GM12878 (cell line): ENCODE results near the gene ZNF662. TPM values are rescaled to one million over a fixed set of nuclear protein-coding genes. Genes with fewer than 3 reads are reported as not detected.

Source experiments
- ATAC-seq: fragments of 200-7000 bp; cut with Tn5 transposase; 3 replicates; pipeline ENCODE4 v1.9.1; 2020; ENCODE audit warnings: mild to moderate bottlenecking, moderate library complexity
- BruUV-seq: library from RNA; stranded (reverse); fragments of 400-500 nt; replicated peaks from 2 replicates; lab custom pipeline; 2021; lab: Mats Ljungman, UMichigan
- CTCF ChIA-PET: fragments of 300-600 bp; sonication (Branson Sonifier 250); formaldehyde crosslinking; extraction: SDS; loops from one replicate; lab custom pipeline; 2021; ENCODE audit warnings: inconsistent platforms; lab: Yijun Ruan, JAX
- POLR2A ChIA-PET: fragments of 350-600 bp; formaldehyde crosslinking; extraction: SDS; loops from one replicate; lab custom pipeline; 2021; ENCODE audit warnings: inconsistent platforms; lab: Charles Lee
- RAD21 ChIA-PET: fragments of 300-600 bp; sonication (Branson Sonifier 250); formaldehyde crosslinking; loops from one replicate; lab custom pipeline; 2023; ENCODE audit warnings: antibody characterized with exemption; ENCODE audit not compliant: unreplicated experiment; lab: Charles Lee
- SMC1A ChIA-PET: fragments of 300-600 bp; sonication (Branson Sonifier 250); formaldehyde crosslinking; loops from one replicate; lab custom pipeline; 2023; ENCODE audit not compliant: unreplicated experiment, uncharacterized antibody; lab: Charles Lee
- DNase-seq: peaks from one replicate; pipeline ENCODE4 v3.0.0-alpha.2; 2011; ENCODE audit warnings: low read depth, low spot score
- FAIRE-seq: peaks from 3 replicates; lab custom pipeline; 2011; peaks lifted over from hg19 to GRCh38; lab: Jason Lieb, UNC
- H2AFZ ChIP-seq: 2 replicates; pipeline ENCODE4 v1.6.0; 2011; ENCODE audit warnings: low read depth, low read length, control low read depth; ENCODE audit not compliant: control insufficient read depth
- H3K27ac ChIP-seq: 2 replicates; pipeline ENCODE4 v1.5.1; 2011; ENCODE audit warnings: control low read depth; ENCODE audit not compliant: control insufficient read depth, insufficient read depth
- H3K27me3 ChIP-seq, 2 experiments: replicated peaks in 1 of 2; 2 replicates each; pipeline versions ENCODE4 v1.6.0 to v1.6.1; 2011; ENCODE audit warnings: low read length in 1 of 2; ENCODE audit not compliant: control insufficient read depth in 2 of 2, insufficient read depth in 2 of 2
- H3K36me3 ChIP-seq, 2 experiments: 2 replicates each; pipeline ENCODE4 v1.5.1; 2011; ENCODE audit warnings: low read length in 1 of 2; ENCODE audit not compliant: control insufficient read depth in 2 of 2, insufficient read depth in 2 of 2
- H3K4me1 ChIP-seq: 2 replicates; pipeline ENCODE4 v1.6.1; 2011; ENCODE audit warnings: mild to moderate bottlenecking, low read length, moderate library complexity, mixed read lengths; ENCODE audit not compliant: control insufficient read depth, insufficient read depth
- H3K4me2 ChIP-seq: 2 replicates; pipeline ENCODE4 v1.6.0; 2011; ENCODE audit warnings: control low read depth; ENCODE audit not compliant: control insufficient read depth, insufficient read depth
- H3K4me3 ChIP-seq: fragments of 200-600 bp; sonication (generic); 2 replicates; pipeline ENCODE4 v1.5.1; 2016
- H3K79me2 ChIP-seq: 2 replicates; pipeline ENCODE4 v1.6.0; 2011; ENCODE audit warnings: low read length; ENCODE audit not compliant: control insufficient read depth, insufficient read depth
- H3K9ac ChIP-seq: 2 replicates; pipeline ENCODE4 v1.8.0; 2011; ENCODE audit warnings: low read length, control low read depth, mixed read lengths; ENCODE audit not compliant: control insufficient read depth, insufficient read depth
- H3K9me3 ChIP-seq: replicated peaks from 3 replicates; pipeline ENCODE4 v1.5.1; 2011; ENCODE audit warnings: mild to moderate bottlenecking, low read length; ENCODE audit not compliant: control insufficient read depth, insufficient read depth
- H4K20me1 ChIP-seq: 2 replicates; pipeline ENCODE4 v1.6.0; 2011; ENCODE audit not compliant: control insufficient read depth, insufficient read depth
- E2F4 ChIP-seq: IDR thresholded peaks from 2 replicates; pipeline ENCODE4 v1.6.1; 2012; ENCODE audit warnings: low read depth, low read length, improper control_type of control experiment
- EZH2 ChIP-seq: IDR thresholded peaks from 2 replicates; pipeline ENCODE4 v1.6.1; 2012; ENCODE audit warnings: low read depth, mild to moderate bottlenecking, control low read depth, inconsistent platforms, low read length, borderline replicate concordance; ENCODE audit not compliant: control insufficient read depth
- HDAC2 ChIP-seq: fragments of 200-600 bp; sonication (generic); IDR thresholded peaks from 2 replicates; pipeline ENCODE4 v1.6.1; 2017
- HDAC6 ChIP-seq: fragments of 200-600 bp; sonication (generic); IDR thresholded peaks from one replicate; pipeline ENCODE4 v1.8.0; 2017; ENCODE audit warnings: antibody characterized with exemption; ENCODE audit not compliant: unreplicated experiment
- NKRF ChIP-seq: fragments of 450-650 bp; conservative IDR thresholded peaks from 2 replicates; pipeline ENCODE4 v1.6.1; 2017; ENCODE audit warnings: mild to moderate bottlenecking, moderate library complexity
- PAX5 ChIP-seq: IDR thresholded peaks from 2 replicates; pipeline ENCODE4 v1.6.1; 2011; ENCODE audit warnings: low read depth, low read length, borderline replicate concordance
- PAX8 ChIP-seq: fragments of 450-650 bp; IDR thresholded peaks from 2 replicates; pipeline ENCODE4 v1.6.1; 2017; ENCODE audit warnings: mild to moderate bottlenecking, moderate library complexity
- POLR2AphosphoS5 ChIP-seq: IDR thresholded peaks from 2 replicates; pipeline ENCODE4 v1.6.1; 2011; ENCODE audit warnings: mild to moderate bottlenecking, low read length, inconsistent platforms
- POU2F2 ChIP-seq: IDR thresholded peaks from 3 replicates; pipeline ENCODE4 v1.6.1; 2011; ENCODE audit warnings: low read depth, mild to moderate bottlenecking, low read length, borderline replicate concordance
- RB1 ChIP-seq: fragments of 450-650 bp; formaldehyde crosslinking; IDR thresholded peaks from 2 replicates; pipeline ENCODE4 v1.6.1; 2017; ENCODE audit warnings: mild to moderate bottlenecking, borderline replicate concordance
- REST ChIP-seq: IDR thresholded peaks from 2 replicates; pipeline ENCODE4 v1.6.1; 2012; ENCODE audit warnings: mild to moderate bottlenecking, low read depth, low read length
- SP1 ChIP-seq: IDR thresholded peaks from one replicate; pipeline ENCODE4 v1.6.1; 2011; ENCODE audit warnings: low read depth, low read length
- SREBF2 ChIP-seq: IDR thresholded peaks from 2 replicates; pipeline ENCODE4 v1.6.1; 2012; ENCODE audit warnings: mild to moderate bottlenecking, low read length
- TARDBP ChIP-seq: IDR thresholded peaks from 2 replicates; pipeline ENCODE4 v1.6.1; 2016; ENCODE audit warnings: borderline replicate concordance
- ZZZ3 ChIP-seq: IDR thresholded peaks from 2 replicates; pipeline ENCODE4 v1.6.1; 2011; ENCODE audit warnings: low read depth; ENCODE audit not compliant: control insufficient read depth, insufficient read length
- WGBS: methylation state at CpG from one replicate; pipeline ENCODE4 v1.1.6; 2016; ENCODE audit warnings: low lambda C conversion rate; ENCODE audit not compliant: insufficient replicate concordance, insufficient coverage; ENCODE audit errors: missing lambda C conversion rate; 5-methylcytosine and 5-hydroxymethylcytosine counted together
- in situ Hi-C: fragments of 300-500 bp; cut with MboI; formaldehyde crosslinking; loops from 9 replicates; pipeline ENCODE4 v1.14.3; 2018; ENCODE audit warnings: mixed read lengths
- intact Hi-C: fragments of 100-400 bp; cut with micrococcal nuclease; formaldehyde crosslinking; loops from one replicate; pipeline ENCODE4 v1.14.2; 2022; ENCODE audit not compliant: unreplicated experiment
- polyA plus RNA-seq, 11 experiments: library from polyadenylated mRNA; depleted of rRNA in 4 of 11; unstranded in 6 of 11; stranded (reverse) in 5 of 11; fragments of >200 nt; fragmentation: Nextera tagmentation in 4 of 11; fragmentation: Illumina TruSeq in 1 of 11; extraction: Ambion mirVana in 4 of 11; extraction: Trizol in 1 of 11; gene quantifications; 1 replicate in 1 of 11; 2 replicates in 10 of 11; pipeline versions ENCODE4 v1.2.1 to v1.2.3, GENCODE V29; 2011 to 2016; ENCODE audit warnings: inconsistent platforms in 2 of 11, missing spikeins in 2 of 11, low read depth in 1 of 11
- total RNA-seq, 4 experiments: library from RNA; depleted of rRNA in 3 of 4; stranded (reverse); fragments of >200 nt in 3 of 4; fragmentation: Illumina TruSeq in 1 of 4; extraction: Trizol in 1 of 4; gene quantifications; 2 replicates each; pipeline versions ENCODE4 v1.2.1 to v1.2.3, GENCODE V29; 2013 to 2021
- TF ChIP-seq, protein P1 (sequence below): fragments of 450-650 bp; IDR thresholded peaks from 2 replicates; pipeline ENCODE4 v1.6.1; 2016; ENCODE audit warnings: mild to moderate bottlenecking
- TF ChIP-seq, protein P2 (sequence below): IDR thresholded peaks from 2 replicates; pipeline ENCODE4 v1.6.1; 2012; ENCODE audit warnings: low read depth, low read length, improper control_type of control experiment

Gene ZNF662
- total and polyA plus RNA-seq, 10 of the 15 experiments (the other 5 are each of a cell fraction or from before 2014, with no cell fraction given), result not detected

DNA sequence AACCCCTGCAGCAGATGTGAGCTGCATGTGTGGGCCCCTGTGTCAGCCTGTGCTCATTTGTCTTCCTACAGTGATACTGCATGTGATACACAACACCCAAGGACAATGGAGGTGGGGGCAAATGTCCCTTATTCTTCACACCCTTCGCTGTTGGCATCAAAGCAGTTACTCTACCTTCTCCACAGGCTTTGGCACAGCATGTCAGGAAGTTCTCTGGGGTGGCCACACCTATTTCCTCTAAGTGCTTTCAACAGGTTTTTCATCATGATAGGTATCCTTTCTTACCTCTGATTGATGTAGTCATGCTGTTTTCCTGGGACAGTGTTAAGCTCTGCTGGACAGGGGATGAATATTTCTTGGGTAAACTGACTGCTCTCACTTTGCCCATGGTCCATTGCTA lies 29.5 kb downstream of the ZNF662 start:
- no peaks in the 10 kb centered on the region for H3K36me3 ChIP-seq
- H4K20me1 ChIP-seq, result no peaks in the 10 kb centered on the region
- ChIA-PET RAD21 (no interaction called here), POLR2A (no interaction called here), CTCF (no interaction called here), SMC1A (no interaction called here)
- intact Hi-C loops, result no loop called here
- no peak overlapping the region for H2AFZ ChIP-seq
- H3K79me2 ChIP-seq, result no peaks in the 10 kb centered on the region
- no peak for DNase-seq
- no peaks in the 10 kb centered on the region for H3K9me3 ChIP-seq
- no peak overlapping the region for H3K4me2 ChIP-seq
- no peaks in the 10 kb centered on the region for H3K27me3 ChIP-seq
- no peak for ATAC-seq
- BruUV-seq, result no TSS peak
- FAIRE-seq, result no peak
- 27% methylated on average over 1 of the region's 1 CpG for WGBS
- no peak overlapping the region for H3K4me3 ChIP-seq
- in situ Hi-C loops, result no loop called here
- no peaks in the 10 kb centered on the region for H3K4me1 ChIP-seq
- no peak overlapping the region for H3K9ac ChIP-seq
- no peak overlapping the region for H3K27ac ChIP-seq
- TF ChIP-seq PAX5, result no peak
- TF ChIP-seq POLR2AphosphoS5, result no peak
- TF ChIP-seq ZZZ3, result no peak
- TF ChIP-seq, protein P1, sequence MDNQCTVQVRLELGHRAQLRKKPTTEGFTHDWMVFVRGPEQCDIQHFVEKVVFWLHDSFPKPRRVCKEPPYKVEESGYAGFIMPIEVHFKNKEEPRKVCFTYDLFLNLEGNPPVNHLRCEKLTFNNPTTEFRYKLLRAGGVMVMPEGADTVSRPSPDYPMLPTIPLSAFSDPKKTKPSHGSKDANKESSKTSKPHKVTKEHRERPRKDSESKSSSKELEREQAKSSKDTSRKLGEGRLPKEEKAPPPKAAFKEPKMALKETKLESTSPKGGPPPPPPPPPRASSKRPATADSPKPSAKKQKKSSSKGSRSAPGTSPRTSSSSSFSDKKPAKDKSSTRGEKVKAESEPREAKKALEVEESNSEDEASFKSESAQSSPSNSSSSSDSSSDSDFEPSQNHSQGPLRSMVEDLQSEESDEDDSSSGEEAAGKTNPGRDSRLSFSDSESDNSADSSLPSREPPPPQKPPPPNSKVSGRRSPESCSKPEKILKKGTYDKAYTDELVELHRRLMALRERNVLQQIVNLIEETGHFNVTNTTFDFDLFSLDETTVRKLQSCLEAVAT, result no peak
- no peak for TF ChIP-seq HDAC2
- no peak for TF ChIP-seq SREBF2
- no peak for TF ChIP-seq E2F4
- no peak for TF ChIP-seq EZH2
- TF ChIP-seq SP1, result no peak
- no peak for TF ChIP-seq RB1
- TF ChIP-seq NKRF, result no peak
- no peak for TF ChIP-seq TARDBP
- TF ChIP-seq, protein P2, sequence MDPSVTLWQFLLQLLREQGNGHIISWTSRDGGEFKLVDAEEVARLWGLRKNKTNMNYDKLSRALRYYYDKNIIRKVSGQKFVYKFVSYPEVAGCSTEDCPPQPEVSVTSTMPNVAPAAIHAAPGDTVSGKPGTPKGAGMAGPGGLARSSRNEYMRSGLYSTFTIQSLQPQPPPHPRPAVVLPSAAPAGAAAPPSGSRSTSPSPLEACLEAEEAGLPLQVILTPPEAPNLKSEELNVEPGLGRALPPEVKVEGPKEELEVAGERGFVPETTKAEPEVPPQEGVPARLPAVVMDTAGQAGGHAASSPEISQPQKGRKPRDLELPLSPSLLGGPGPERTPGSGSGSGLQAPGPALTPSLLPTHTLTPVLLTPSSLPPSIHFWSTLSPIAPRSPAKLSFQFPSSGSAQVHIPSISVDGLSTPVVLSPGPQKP, result no peak
- TF ChIP-seq POU2F2, result no peak
- no peak for TF ChIP-seq PAX8
- TF ChIP-seq HDAC6, result no peak
- no peak for TF ChIP-seq REST
